IMR-90 (cell line): ENCODE results near the gene AUTS2. TPM values are rescaled to one million over a fixed set of nuclear protein-coding genes. Genes with fewer than 3 reads are reported as not detected.

Source experiments
- ATAC-seq: fragments of 200-7000 bp; cut with Tn5 transposase; 2 replicates; pipeline ENCODE4 v1.9.1; 2020; ENCODE audit warnings: low read depth, mild to moderate bottlenecking, moderate library complexity
- BruUV-seq: library from RNA; stranded (reverse); fragments of 400-500 nt; replicated peaks from 2 replicates; lab custom pipeline; 2021; lab: Mats Ljungman, UMichigan
- CTCF ChIA-PET: fragments of 300-600 bp; formaldehyde crosslinking; extraction: SDS; loops from one replicate; lab custom pipeline; 2021; ENCODE audit warnings: antibody characterized with exemption; lab: Yijun Ruan, JAX
- POLR2A ChIA-PET: fragments of 300-600 bp; sonication (Branson Sonifier 250); formaldehyde crosslinking; loops from one replicate; lab custom pipeline; 2022; ENCODE audit warnings: antibody characterized with exemption; ENCODE audit not compliant: unreplicated experiment; lab: Charles Lee
- DNase-seq: peaks from one replicate; pipeline ENCODE4 v3.0.0; 2013
- H2AFZ ChIP-seq: replicated peaks from 2 replicates; pipeline ENCODE3; 2013; ENCODE audit warnings: low read length, mild to moderate bottlenecking; ENCODE audit not compliant: poor library complexity
- H2AK5ac ChIP-seq: 2 replicates; pipeline ENCODE4 v1.6.1; 2013; ENCODE audit warnings: low read depth, low read length, inconsistent platforms
- H2AK9ac ChIP-seq: replicated peaks from 2 replicates; pipeline ENCODE3; 2013; ENCODE audit warnings: mild to moderate bottlenecking, low read depth, low read length, moderate library complexity; ENCODE audit not compliant: poor library complexity
- H2BK120ac ChIP-seq: 2 replicates; pipeline ENCODE4 v1.6.1; 2013; ENCODE audit warnings: low read depth, low read length, inconsistent platforms
- H2BK15ac ChIP-seq: 3 replicates; pipeline ENCODE4 v1.6.1; 2013; ENCODE audit warnings: low read depth, low read length, inconsistent platforms
- H2BK20ac ChIP-seq: 2 replicates; pipeline ENCODE4 v1.6.1; 2013; ENCODE audit warnings: low read depth, mild to moderate bottlenecking, inconsistent platforms, low read length, moderate library complexity
- H2BK5ac ChIP-seq: 2 replicates; pipeline ENCODE4 v1.6.1; 2013; ENCODE audit warnings: mild to moderate bottlenecking, low read depth, low read length, inconsistent platforms; ENCODE audit not compliant: poor library complexity, severe bottlenecking
- H3K14ac ChIP-seq: replicated peaks from 2 replicates; pipeline ENCODE4 v1.6.1; 2013; ENCODE audit warnings: low read depth, low read length, inconsistent platforms
- H3K18ac ChIP-seq: 2 replicates; pipeline ENCODE4 v1.6.1; 2013; ENCODE audit warnings: low read depth, low read length, control low read depth
- H3K23ac ChIP-seq: 2 replicates; pipeline ENCODE4 v1.6.1; 2013; ENCODE audit warnings: low read depth, low read length, inconsistent platforms
- H3K27ac ChIP-seq: 2 replicates; pipeline ENCODE4 v1.5.1; 2013; ENCODE audit warnings: mild to moderate bottlenecking, control low read depth, low read length; ENCODE audit not compliant: insufficient read depth
- H3K27me3 ChIP-seq: 2 replicates; pipeline ENCODE4 v1.6.1; 2013; ENCODE audit warnings: low read length; ENCODE audit not compliant: control insufficient read depth, insufficient read depth
- H3K36me3 ChIP-seq: 2 replicates; pipeline ENCODE4 v1.6.1; 2013; ENCODE audit warnings: low read length, mixed read lengths; ENCODE audit not compliant: control insufficient read depth, insufficient read depth
- H3K4ac ChIP-seq: 2 replicates; pipeline ENCODE4 v1.6.1; 2013; ENCODE audit warnings: low read depth, low read length, inconsistent platforms
- H3K4me1 ChIP-seq: 2 replicates; pipeline ENCODE4 v1.6.1; 2013; ENCODE audit warnings: low read length, mixed read lengths; ENCODE audit not compliant: control insufficient read depth, insufficient read depth
- H3K4me2 ChIP-seq: 2 replicates; pipeline ENCODE4 v1.6.1; 2013; ENCODE audit warnings: low read depth, mild to moderate bottlenecking, control low read depth, low read length, moderate library complexity
- H3K4me3 ChIP-seq: 2 replicates; pipeline ENCODE4 v1.5.1; 2013; ENCODE audit warnings: low read depth, mild to moderate bottlenecking, control low read depth, low read length, moderate library complexity; ENCODE audit not compliant: insufficient read depth
- H3K56ac ChIP-seq: 2 replicates; pipeline ENCODE4 v1.6.1; 2013; ENCODE audit warnings: low read length, inconsistent platforms; ENCODE audit not compliant: insufficient read depth; ENCODE audit errors: extremely low read depth
- H3K79me1 ChIP-seq, 2 experiments: 2 replicates each; pipeline ENCODE4 v1.6.1; 2013; ENCODE audit warnings: low read length in 2 of 2, inconsistent platforms in 1 of 2, low read depth in 1 of 2
- H3K9ac ChIP-seq: 2 replicates; pipeline ENCODE4 v1.6.1; 2013; ENCODE audit warnings: low read depth, low read length, control low read depth
- H3K9me1 ChIP-seq: 2 replicates; pipeline ENCODE4 v1.6.1; 2013; ENCODE audit warnings: low read length, inconsistent platforms; ENCODE audit not compliant: insufficient read depth
- H3K9me3 ChIP-seq: 2 replicates; pipeline ENCODE4 v1.6.1; 2013; ENCODE audit warnings: low read length; ENCODE audit not compliant: control insufficient read depth, insufficient read depth
- H4K20me1 ChIP-seq: 2 replicates; pipeline ENCODE4 v1.6.1; 2013; ENCODE audit warnings: low read length, inconsistent platforms; ENCODE audit not compliant: insufficient read depth
- H4K5ac ChIP-seq: 2 replicates; pipeline ENCODE4 v1.6.1; 2013; ENCODE audit warnings: mild to moderate bottlenecking, low read depth, low read length, control low read depth
- H4K8ac ChIP-seq, 2 experiments: 2 replicates each; pipeline ENCODE4 v1.6.1; 2013; ENCODE audit warnings: low read depth in 2 of 2, low read length in 2 of 2, control low read depth in 1 of 2, inconsistent platforms in 1 of 2
- H4K91ac ChIP-seq: 2 replicates; pipeline ENCODE4 v1.6.1; 2013; ENCODE audit warnings: low read depth, low read length, inconsistent platforms; ENCODE audit not compliant: insufficient read depth
- CHD1 ChIP-seq: IDR thresholded peaks from 2 replicates; pipeline ENCODE4 v1.6.1; 2012; ENCODE audit warnings: low read depth, low read length, improper control_type of control experiment
- FOS ChIP-seq: fragments of 150-350 bp; IDR thresholded peaks from 2 replicates; pipeline ENCODE4 v1.6.1; 2016; ENCODE audit warnings: low read depth, low read length
- MAFK ChIP-seq: IDR thresholded peaks from 2 replicates; pipeline ENCODE4 v1.6.1; 2012; ENCODE audit warnings: low read depth, low read length, improper control_type of control experiment
- MAZ ChIP-seq: IDR thresholded peaks from 2 replicates; pipeline ENCODE4 v1.6.1; 2012; ENCODE audit warnings: low read depth, mild to moderate bottlenecking, low read length, improper control_type of control experiment, moderate library complexity, borderline replicate concordance
- MXI1 ChIP-seq: IDR thresholded peaks from 2 replicates; pipeline ENCODE4 v1.6.1; 2012; ENCODE audit warnings: low read depth, mild to moderate bottlenecking, low read length, moderate library complexity, borderline replicate concordance
- NFE2L2 ChIP-seq: fragments of 150-350 bp; IDR thresholded peaks from 2 replicates; pipeline ENCODE4 v1.6.1; 2016; ENCODE audit warnings: low read depth, mild to moderate bottlenecking, low read length
- POLR2A ChIP-seq: IDR thresholded peaks from 2 replicates; pipeline ENCODE4 v1.6.1; 2012; ENCODE audit warnings: mild to moderate bottlenecking, low read depth, low read length
- RAD21 ChIP-seq: IDR thresholded peaks from 2 replicates; pipeline ENCODE4 v1.6.1; 2012; ENCODE audit warnings: low read length, improper control_type of control experiment
- RCOR1 ChIP-seq: IDR thresholded peaks from 2 replicates; pipeline ENCODE4 v1.6.1; 2012; ENCODE audit warnings: mild to moderate bottlenecking, low read length, improper control_type of control experiment; ENCODE audit not compliant: insufficient replicate concordance
- RFX5 ChIP-seq: IDR thresholded peaks from 2 replicates; pipeline ENCODE4 v1.8.0; 2012; ENCODE audit warnings: low read depth, mild to moderate bottlenecking, low read length, moderate library complexity
- SMC3 ChIP-seq: fragments of 150-350 bp; IDR thresholded peaks from 2 replicates; pipeline ENCODE4 v1.6.1; 2016; ENCODE audit warnings: low read depth, mild to moderate bottlenecking, antibody characterized with exemption, low read length, moderate library complexity
- WGBS, 2 experiments: methylation state at CpG; one replicate each; pipeline versions ENCODE4 v1.1.5 to v1.1.7; 2013; ENCODE audit warnings: missing lambda C conversion rate in 2 of 2; ENCODE audit not compliant: insufficient read length in 1 of 2; ENCODE audit errors: extremely low coverage in 2 of 2; 5-methylcytosine and 5-hydroxymethylcytosine counted together
- dilution Hi-C: fragments of 300-500 bp; cut with HindIII; formaldehyde crosslinking; loops from one replicate; pipeline ENCODE4 v1.14.3; 2018; ENCODE audit warnings: low sequenced_read_pairs; ENCODE audit not compliant: unreplicated experiment
- in situ Hi-C: fragments of 300-500 bp; cut with MboI; formaldehyde crosslinking; loops from 3 replicates; pipeline ENCODE4 v1.14.3; 2019; ENCODE audit warnings: low sequenced_read_pairs, inconsistent platforms, mixed read lengths
- intact Hi-C: fragments of 100-400 bp; cut with micrococcal nuclease; formaldehyde crosslinking; loops from 2 replicates; pipeline ENCODE4 v1.10.0; 2022
- polyA plus RNA-seq, 3 experiments: library from polyadenylated mRNA; depleted of rRNA; stranded (reverse); fragments of >200 nt; gene quantifications; 2 replicates each; pipeline ENCODE4 v1.2.3, GENCODE V29; 2012; ENCODE audit warnings: low replicate concordance in 1 of 3
- total RNA-seq: library from RNA; depleted of rRNA; stranded (reverse); fragments of >200 nt; gene quantifications from 2 replicates; pipeline ENCODE4 v1.2.3, GENCODE V29; 2012
- TF ChIP-seq, protein P1 (sequence below): fragments of 150-350 bp; IDR thresholded peaks from 2 replicates; pipeline ENCODE4 v1.6.1; 2016; ENCODE audit warnings: low read depth, mild to moderate bottlenecking, low read length, moderate library complexity, borderline replicate concordance
- TF ChIP-seq, protein P2 (sequence below): conservative IDR thresholded peaks from 2 replicates; pipeline ENCODE4 v1.5.1; 2012; ENCODE audit warnings: mild to moderate bottlenecking, low read depth, low read length, improper control_type of control experiment
- TF ChIP-seq, protein P3 (sequence below): fragments of 150-350 bp; IDR thresholded peaks from 2 replicates; pipeline ENCODE4 v1.6.1; 2017; ENCODE audit warnings: mild to moderate bottlenecking, antibody characterized with exemption, low read length, low read depth

Gene AUTS2
- total and polyA plus RNA-seq, 2 of the 4 experiments (the other 2 are of a cell fraction): 0.90 to 3.0 TPM

DNA sequence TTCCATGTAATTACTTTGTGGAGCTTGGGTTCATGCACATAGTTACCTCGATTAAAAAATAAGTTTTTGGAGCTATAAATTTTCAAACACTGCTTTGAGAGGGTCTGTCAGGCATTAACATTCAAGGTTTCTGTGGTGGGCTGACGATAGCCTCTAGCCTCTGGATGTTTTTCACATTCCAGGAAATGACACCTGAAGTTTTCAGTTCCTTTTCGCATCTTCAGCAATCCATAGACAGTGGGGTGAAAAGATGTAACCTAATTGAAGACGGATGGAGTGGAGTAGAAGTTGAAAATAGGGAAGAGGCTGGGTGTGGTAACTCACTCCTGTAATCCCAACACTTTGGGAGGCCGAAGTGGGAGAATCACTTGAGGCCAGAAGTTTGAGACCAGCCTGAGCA, 197.7 kb downstream of the AUTS2 start:
- intact Hi-C loops (no loop called here), in situ Hi-C loops (no loop called here), dilution Hi-C loops (no loop called here)
- TF ChIP-seq SMC3 (no peak), MAFK (no peak), MAZ (no peak), FOS (no peak), NFE2L2 (no peak), MXI1 (no peak), RAD21 (no peak), POLR2A (no peak), RFX5 (no peak), RCOR1 (no peak), CHD1 (no peak)
- TF ChIP-seq, protein P1, sequence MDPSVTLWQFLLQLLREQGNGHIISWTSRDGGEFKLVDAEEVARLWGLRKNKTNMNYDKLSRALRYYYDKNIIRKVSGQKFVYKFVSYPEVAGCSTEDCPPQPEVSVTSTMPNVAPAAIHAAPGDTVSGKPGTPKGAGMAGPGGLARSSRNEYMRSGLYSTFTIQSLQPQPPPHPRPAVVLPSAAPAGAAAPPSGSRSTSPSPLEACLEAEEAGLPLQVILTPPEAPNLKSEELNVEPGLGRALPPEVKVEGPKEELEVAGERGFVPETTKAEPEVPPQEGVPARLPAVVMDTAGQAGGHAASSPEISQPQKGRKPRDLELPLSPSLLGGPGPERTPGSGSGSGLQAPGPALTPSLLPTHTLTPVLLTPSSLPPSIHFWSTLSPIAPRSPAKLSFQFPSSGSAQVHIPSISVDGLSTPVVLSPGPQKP: no peak
- TF ChIP-seq, protein P2, sequence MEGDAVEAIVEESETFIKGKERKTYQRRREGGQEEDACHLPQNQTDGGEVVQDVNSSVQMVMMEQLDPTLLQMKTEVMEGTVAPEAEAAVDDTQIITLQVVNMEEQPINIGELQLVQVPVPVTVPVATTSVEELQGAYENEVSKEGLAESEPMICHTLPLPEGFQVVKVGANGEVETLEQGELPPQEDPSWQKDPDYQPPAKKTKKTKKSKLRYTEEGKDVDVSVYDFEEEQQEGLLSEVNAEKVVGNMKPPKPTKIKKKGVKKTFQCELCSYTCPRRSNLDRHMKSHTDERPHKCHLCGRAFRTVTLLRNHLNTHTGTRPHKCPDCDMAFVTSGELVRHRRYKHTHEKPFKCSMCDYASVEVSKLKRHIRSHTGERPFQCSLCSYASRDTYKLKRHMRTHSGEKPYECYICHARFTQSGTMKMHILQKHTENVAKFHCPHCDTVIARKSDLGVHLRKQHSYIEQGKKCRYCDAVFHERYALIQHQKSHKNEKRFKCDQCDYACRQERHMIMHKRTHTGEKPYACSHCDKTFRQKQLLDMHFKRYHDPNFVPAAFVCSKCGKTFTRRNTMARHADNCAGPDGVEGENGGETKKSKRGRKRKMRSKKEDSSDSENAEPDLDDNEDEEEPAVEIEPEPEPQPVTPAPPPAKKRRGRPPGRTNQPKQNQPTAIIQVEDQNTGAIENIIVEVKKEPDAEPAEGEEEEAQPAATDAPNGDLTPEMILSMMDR: no peak
- TF ChIP-seq, protein P3, sequence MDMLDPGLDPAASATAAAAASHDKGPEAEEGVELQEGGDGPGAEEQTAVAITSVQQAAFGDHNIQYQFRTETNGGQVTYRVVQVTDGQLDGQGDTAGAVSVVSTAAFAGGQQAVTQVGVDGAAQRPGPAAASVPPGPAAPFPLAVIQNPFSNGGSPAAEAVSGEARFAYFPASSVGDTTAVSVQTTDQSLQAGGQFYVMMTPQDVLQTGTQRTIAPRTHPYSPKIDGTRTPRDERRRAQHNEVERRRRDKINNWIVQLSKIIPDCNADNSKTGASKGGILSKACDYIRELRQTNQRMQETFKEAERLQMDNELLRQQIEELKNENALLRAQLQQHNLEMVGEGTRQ: no peak
- no peak overlapping the region for H3K23ac ChIP-seq
- H3K27ac ChIP-seq: no peak overlapping the region
- no peak overlapping the region for H2AK5ac ChIP-seq
- no peaks in the 10 kb centered on the region for H3K36me3 ChIP-seq
- H2BK120ac ChIP-seq: no peak overlapping the region
- no peak overlapping the region for H2AK9ac ChIP-seq
- H4K20me1 ChIP-seq: no peaks in the 10 kb centered on the region
- DNase-seq: no peak
- H2BK15ac ChIP-seq: no peak overlapping the region
- H2AFZ ChIP-seq: no peak overlapping the region
- no peak overlapping the region for H3K56ac ChIP-seq
- H2BK5ac ChIP-seq: no peak overlapping the region
- no peaks in the 10 kb centered on the region for H3K9me1 ChIP-seq
- H3K9ac ChIP-seq: no peak overlapping the region
- CTCF ChIA-PET: no interaction called here
- POLR2A ChIA-PET: no interaction called here
- 0 out of 2 replicates have a peak, but pooled peaks cover 3% of the 10 kb centered on the region for H3K9me3 ChIP-seq
- H3K27me3 ChIP-seq: no peaks in the 10 kb centered on the region
- H4K5ac ChIP-seq: no peak overlapping the region
- no peak overlapping the region for H2BK20ac ChIP-seq
- H4K91ac ChIP-seq: no peak overlapping the region
- no peaks in the 10 kb centered on the region for H3K4me1 ChIP-seq
- H4K8ac ChIP-seq: no peak overlapping the region
- H3K14ac ChIP-seq: no peak overlapping the region
- H3K4me2 ChIP-seq: no peak overlapping the region
- no peaks in the 10 kb centered on the region for H3K79me1 ChIP-seq
- no peak overlapping the region for H3K4ac ChIP-seq
- ATAC-seq: no peak
- BruUV-seq: no TSS peak
- no peak overlapping the region for H3K4me3 ChIP-seq
- WGBS, 2 experiments: no CpG with 5 or more reads among the region's 5 CpGs
- no peak overlapping the region for H3K18ac ChIP-seq
